Measurements from ENCODE around the gene GPR55. TPM values are rescaled to one million over a fixed set of nuclear protein-coding genes. Genes with fewer than 3 reads are reported as not detected.

Gene GPR55
- total and polyA plus RNA-seq, 2 of the 4 experiments (the other 2 are of a cell fraction), result 0.03 TPM; not detected in 1

DNA sequence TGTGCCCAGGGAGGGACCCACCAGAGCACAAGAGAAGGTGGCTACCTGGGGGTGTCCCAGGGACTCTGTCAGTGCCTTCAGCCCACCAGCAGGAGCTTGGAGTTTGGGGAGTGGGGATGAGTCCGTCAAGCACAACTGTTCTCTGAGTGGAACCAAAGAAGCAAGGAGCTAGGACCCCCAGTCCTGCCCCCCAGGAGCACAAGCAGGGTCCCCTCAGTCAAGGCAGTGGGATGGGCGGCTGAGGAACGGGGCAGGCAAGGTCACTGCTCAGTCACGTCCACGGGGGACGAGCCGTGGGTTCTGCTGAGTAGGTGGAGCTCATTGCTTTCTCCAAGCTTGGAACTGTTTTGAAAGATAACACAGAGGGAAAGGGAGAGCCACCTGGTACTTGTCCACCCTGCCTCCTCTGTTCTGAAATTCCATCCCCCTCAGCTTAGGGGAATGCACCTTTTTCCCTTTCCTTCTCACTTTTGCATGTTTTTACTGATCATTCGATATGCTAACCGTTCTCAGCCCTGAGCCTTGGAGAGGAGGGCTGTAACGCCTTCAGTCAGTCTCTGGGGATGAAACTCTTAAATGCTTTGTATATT is 46.3 kb downstream of the GPR55 start:
- POLR2A ChIA-PET (ENCODE audit: unreplicated experiment), result no interaction called here

More for the DNA sequence above, 46.3 kb downstream of the GPR55 start:
- Histone ChIP-seq H4K91ac (ENCODE audit: insufficient read depth, low read depth, low read length) (no peak overlapping the region), H3K18ac (ENCODE audit: low read depth, low read length) (no peak overlapping the region), H3K9me3 (ENCODE audit: control insufficient read depth, insufficient read depth, low read length) (no peaks in the 10 kb centered on the region), H2AFZ (replicated peaks; ENCODE audit: low read length, poor library complexity) (no peak overlapping the region), H3K4ac (ENCODE audit: low read depth, low read length) (no peak overlapping the region), H3K4me3 (ENCODE audit: insufficient read depth, low read depth, low read length) (no peak overlapping the region), H3K14ac (replicated peaks; ENCODE audit: low read depth, low read length) (no peak overlapping the region), H3K27ac (ENCODE audit: insufficient read depth, low read length) (no peak overlapping the region), H3K4me2 (ENCODE audit: low read depth, low read length) (no peak overlapping the region), H3K9me1 (ENCODE audit: insufficient read depth, low read length) (no peaks in the 10 kb centered on the region; the same call in 1 of the 2 replicates), H3K23ac (ENCODE audit: low read depth, low read length) (no peak overlapping the region), H3K56ac (ENCODE audit: extremely low read depth, insufficient read depth, low read length) (no peak overlapping the region), H3K36me3 (ENCODE audit: control insufficient read depth, insufficient read depth, low read length) (peaks cover 38% of the 10 kb centered on the region), H2AK9ac (replicated peaks; ENCODE audit: low read depth, low read length, poor library complexity) (no peak overlapping the region), H4K5ac (ENCODE audit: low read depth, low read length) (no peak overlapping the region), H3K4me1 (ENCODE audit: control insufficient read depth, insufficient read depth, low read length) (no peaks in the 10 kb centered on the region), H2BK120ac (ENCODE audit: low read depth, low read length) (no peak overlapping the region), H3K9ac (ENCODE audit: low read depth, low read length) (no peak overlapping the region), H2BK20ac (ENCODE audit: low read depth, low read length) (no peak overlapping the region), H2BK15ac (ENCODE audit: low read depth, low read length) (no peak overlapping the region), H4K8ac (ENCODE audit: low read depth in 2 of 2, low read length in 2 of 2) (no peak overlapping the region), H3K27me3 (ENCODE audit: control insufficient read depth, insufficient read depth, low read length) (no peaks in the 10 kb centered on the region), H2BK5ac (ENCODE audit: low read depth, low read length, poor library complexity, severe bottlenecking) (no peak overlapping the region), H2AK5ac (ENCODE audit: low read depth, low read length) (no peak overlapping the region), H3K79me1 (ENCODE audit: low read depth in 1 of 2, low read length in 2 of 2) (no peaks in the 10 kb centered on the region), H4K20me1 (ENCODE audit: insufficient read depth, low read length) (peaks cover 7% of the 10 kb centered on the region; the same call in 1 of the 2 replicates)
- in situ Hi-C loops (cut with MboI; ENCODE audit: low sequenced_read_pairs), result no loop called here
- WGBS, 2 experiments (ENCODE audit: extremely low coverage in 2 of 2, insufficient read length in 1 of 2), result no CpG with 5 or more reads among the region's 10 CpGs
- CTCF ChIA-PET, result interaction anchor here (0.8 kb wide), 1 partner anchor 109 kb away, joined by 5 read pairs; no protein-coding TSS in a partner anchor
- BruUV-seq (replicated peaks), result TSS peak; percentile 97
- dilution Hi-C loops (cut with HindIII; ENCODE audit: low sequenced_read_pairs, unreplicated experiment), result no loop called here
- no peak for ATAC-seq (ENCODE audit: low read depth)
- intact Hi-C loops (cut with micrococcal nuclease), result no loop called here
- DNase-seq, result no peak
- no peak for TF ChIP-seq SMC3 (IDR thresholded peaks at IDR 0.05; ENCODE audit: low read depth, low read length)
- TF ChIP-seq MAFK (IDR thresholded peaks at IDR 0.05; ENCODE audit: low read depth, low read length), result no peak
- TF ChIP-seq POLR2A (IDR thresholded peaks at IDR 0.05; ENCODE audit: low read depth, low read length), result no peak
- TF ChIP-seq ELK1 (IDR thresholded peaks at IDR 0.05; ENCODE audit: borderline replicate concordance, low read depth, low read length), result no peak
- no peak for TF ChIP-seq BHLHE40 (IDR thresholded peaks at IDR 0.05; ENCODE audit: low read depth, low read length)
- no peak for TF ChIP-seq USF2 (IDR thresholded peaks at IDR 0.05; ENCODE audit: low read depth, low read length)
- no peak for TF ChIP-seq NFE2L2 (IDR thresholded peaks at IDR 0.05; ENCODE audit: low read depth, low read length)
- TF ChIP-seq RCOR1 (IDR thresholded peaks at IDR 0.05; ENCODE audit: insufficient replicate concordance, low read length), result no peak
- no peak for TF ChIP-seq RFX5 (IDR thresholded peaks at IDR 0.05; ENCODE audit: low read depth, low read length)
- TF ChIP-seq CHD1 (IDR thresholded peaks at IDR 0.05; ENCODE audit: low read depth, low read length), result no peak
- no peak for TF ChIP-seq CTCF (conservative IDR thresholded peaks at IDR 0.05; ENCODE audit: low read depth, low read length)
- TF ChIP-seq MXI1 (IDR thresholded peaks at IDR 0.05; ENCODE audit: borderline replicate concordance, low read depth, low read length), result no peak
- no peak for TF ChIP-seq RAD21 (IDR thresholded peaks at IDR 0.05; ENCODE audit: low read length)
- no peak for TF ChIP-seq CEBPB (IDR thresholded peaks at IDR 0.05; ENCODE audit: low read depth, low read length)
- TF ChIP-seq MAZ (IDR thresholded peaks at IDR 0.05; ENCODE audit: borderline replicate concordance, low read depth, low read length), result no peak
- TF ChIP-seq FOS (IDR thresholded peaks at IDR 0.05; ENCODE audit: low read depth, low read length), result no peak

All from IMR-90 (cell line).